RWPE1 (cell line): Measurements from ENCODE around the gene VSTM2B.

ENCODE experiments used
- CTCF ChIA-PET: fragments of 350-600 bp; sonication (Branson Sonifier 250); formaldehyde crosslinking; extraction: SDS; loops from one replicate; lab custom pipeline; 2021; lab: Yijun Ruan, JAX
- POLR2A ChIA-PET: fragments of 400-600 bp; formaldehyde crosslinking; extraction: SDS; loops from one replicate; lab custom pipeline; 2020; ENCODE audit warnings: antibody characterized with exemption; ENCODE audit not compliant: low non-redundant PET; lab: Yijun Ruan, JAX
- DNase-seq: peaks from one replicate; pipeline ENCODE4 v3.0.0; 2012; ENCODE audit warnings: low spot score
- H3K27ac ChIP-seq: fragments of 450-650 bp; 2 replicates; pipeline ENCODE4 v1.5.1; 2017
- CTCF ChIP-seq: fragments of 450-650 bp; conservative IDR thresholded peaks from 2 replicates; pipeline ENCODE4 v1.5.1; 2017; ENCODE audit warnings: low read depth, mild to moderate bottlenecking

VSTM2B gene

GRCh38 chr19:29523568-29523967 lies 2.2 kb upstream of the VSTM2B start:
- TF ChIP-seq CTCF: no peak
- CTCF ChIA-PET: interaction anchor here (1.2 kb wide), 1 partner anchor 14 kb away, joined by 3 read pairs; no protein-coding TSS in a partner anchor
- no peak overlapping the region for H3K27ac ChIP-seq
- POLR2A ChIA-PET: no interaction called here
- no peak for DNase-seq

GRCh38 chr19:29524201-29524911 lies 1.4 kb upstream of the VSTM2B start:
- DNase-seq: no peak
- CTCF ChIA-PET: no interaction called here
- no peak for TF ChIP-seq CTCF
- no peak overlapping the region for H3K27ac ChIP-seq
- POLR2A ChIA-PET: no interaction called here

GRCh38 chr19:29524912-29525831 lies 622 bp upstream of the VSTM2B start:
- H3K27ac ChIP-seq: no peak overlapping the region
- no peak for TF ChIP-seq CTCF
- DNase-seq: no peak
- CTCF ChIA-PET: interaction anchor here (0.7 kb wide), 1 partner anchor 568 kb away, joined by 3 read pairs; no protein-coding TSS in a partner anchor
- POLR2A ChIA-PET: no interaction called here

GRCh38 chr19:29526730-29527499 lies 1.1 kb downstream of the VSTM2B start:
- ChIA-PET CTCF (interaction anchor here (0.6 kb wide), 2 partner anchors 83 to 252 kb away, joined by 3 to 6 read pairs; no protein-coding TSS in a partner anchor), POLR2A (no interaction called here)
- DNase-seq: no peak

GRCh38 chr19:29527500-29528328 lies 1.9 kb downstream of the VSTM2B start:
- CTCF ChIA-PET: interaction anchor here (0.5 to 1.3 kb wide), 9 partner anchors 23 to 971 kb away, joined by 3 to 7 read pairs (median 4); no protein-coding TSS in a partner anchor
- TF ChIP-seq CTCF: no peak
- POLR2A ChIA-PET: no interaction called here
- H3K27ac ChIP-seq: no peak overlapping the region
- DNase-seq: peak; percentile 12

More at GRCh38 chr19:29526730-29527499, 1.1 kb downstream of the VSTM2B start:
- no peak overlapping the region for H3K27ac ChIP-seq
- TF ChIP-seq CTCF: no peak
